HCT116 (cell line): ENCODE results near the gene KRT79. TPM values are rescaled to one million over a fixed set of nuclear protein-coding genes. Genes with fewer than 3 reads are reported as not detected.

Source experiments
- ATAC-seq: fragments of 200-7000 bp; cut with Tn5 transposase; 2 replicates; pipeline ENCODE4 v1.9.1; 2020; ENCODE audit warnings: mild to moderate bottlenecking, moderate library complexity
- BruUV-seq: library from RNA; stranded (reverse); fragments of 400-500 nt; replicated peaks from 2 replicates; lab custom pipeline; 2021; lab: Mats Ljungman, UMichigan
- CTCF ChIA-PET: fragments of 300-600 bp; sonication (Branson Sonifier 250); formaldehyde crosslinking; loops from one replicate; lab custom pipeline; 2021; ENCODE audit warnings: antibody characterized with exemption; lab: Charles Lee
- POLR2A ChIA-PET: fragments of 300-600, 350-600 bp; sonication (Branson Sonifier 250); formaldehyde crosslinking; loops from one replicate; lab custom pipeline; 2021; ENCODE audit warnings: antibody characterized with exemption; lab: Charles Lee
- RAD21 ChIA-PET, 2 experiments: fragments of 300-600 bp; sonication (Branson Sonifier 250); formaldehyde crosslinking; loops; one replicate each; lab custom pipeline; 2023; ENCODE audit warnings: low total read pairs in 2 of 2; ENCODE audit not compliant: uncharacterized antibody in 2 of 2, unreplicated experiment in 2 of 2, low non-redundant PET in 1 of 2; lab: Charles Lee
- DNase-seq: peaks from one replicate; pipeline ENCODE4 v3.0.0-alpha.2; 2010; ENCODE audit warnings: low read depth, low spot score
- H2AFZ ChIP-seq: fragments of 200-600 bp; shearing (Covaris generic), sonication (generic); 2 replicates; pipeline ENCODE4 v1.6.1; 2017; ENCODE audit warnings: low read depth, mixed run types, mixed read lengths, antibody characterized with exemption, low read length; ENCODE audit not compliant: poor library complexity, severe bottlenecking
- H3K27ac ChIP-seq: 2 replicates; pipeline ENCODE4 v1.5.1; 2012; ENCODE audit warnings: low read depth, low read length
- H3K27me3 ChIP-seq: fragments of 200-600 bp; sonication (generic); 2 replicates; pipeline ENCODE4 v1.6.1; 2016; ENCODE audit warnings: mixed run types, low read length, mixed read lengths; ENCODE audit not compliant: insufficient read depth
- H3K36me3 ChIP-seq, 2 experiments: fragments of 200-500 bp in 1 of 2; fragments of 200-600 bp in 1 of 2; sonication (Bioruptor generic) in 1 of 2; sonication (generic) in 1 of 2; 2 replicates each; pipeline versions ENCODE4 v1.5.1 to v1.6.1; 2014 to 2016; ENCODE audit warnings: low read length in 2 of 2, inconsistent platforms in 1 of 2, mixed read lengths in 1 of 2, mixed run types in 1 of 2; ENCODE audit not compliant: insufficient read depth in 2 of 2, control insufficient read depth in 1 of 2
- H3K4me1 ChIP-seq, 2 experiments: fragments of 200-600 bp in 1 of 2; sonication (generic) in 1 of 2; 2 replicates each; pipeline versions ENCODE4 v1.5.1 to v1.6.1; 2012 to 2017; ENCODE audit warnings: low read length in 2 of 2, inconsistent platforms in 1 of 2, mild to moderate bottlenecking in 1 of 2, mixed read lengths in 1 of 2, mixed run types in 1 of 2, moderate library complexity in 1 of 2; ENCODE audit not compliant: insufficient read depth in 2 of 2, control insufficient read depth in 1 of 2
- H3K4me2 ChIP-seq: fragments of 200-600 bp; sonication (generic); 2 replicates; pipeline ENCODE4 v1.6.1; 2017; ENCODE audit warnings: mixed run types, low read length, mixed read lengths
- H3K4me3 ChIP-seq, 2 experiments: fragments of 200-600 bp in 1 of 2; sonication (generic) in 1 of 2; replicated peaks in 1 of 2; 2 replicates each; pipeline ENCODE4 v1.5.1; 2011 to 2016; ENCODE audit warnings: low read length in 2 of 2, control low read depth in 1 of 2, low read depth in 1 of 2, mild to moderate bottlenecking in 1 of 2, mixed read lengths in 1 of 2, mixed run types in 1 of 2
- H3K79me2 ChIP-seq: fragments of 200-600 bp; sonication (generic); 2 replicates; pipeline ENCODE4 v1.6.1; 2017; ENCODE audit warnings: mild to moderate bottlenecking, mixed run types, low read length, moderate library complexity, mixed read lengths; ENCODE audit not compliant: insufficient read depth
- H3K9ac ChIP-seq: fragments of 200-600 bp; sonication (generic); 2 replicates; pipeline ENCODE4 v1.6.1; 2016; ENCODE audit warnings: low read length, mixed read lengths
- H3K9me2 ChIP-seq: fragments of 200-600 bp; sonication (generic), shearing (Covaris generic); 2 replicates; pipeline ENCODE4 v1.6.1; 2017; ENCODE audit warnings: mixed run types, mild to moderate bottlenecking, moderate library complexity; ENCODE audit not compliant: insufficient read depth
- H3K9me3 ChIP-seq, 2 experiments: fragments of 200-500 bp in 1 of 2; fragments of 200-600 bp in 1 of 2; sonication (Bioruptor generic) in 1 of 2; sonication (generic) in 1 of 2; 2 replicates each; pipeline ENCODE4 v1.6.1; 2014 to 2017; ENCODE audit warnings: low read length in 2 of 2, mixed read lengths in 2 of 2, inconsistent platforms in 1 of 2, low read depth in 1 of 2, mild to moderate bottlenecking in 1 of 2, mixed run types in 1 of 2, moderate library complexity in 1 of 2; ENCODE audit not compliant: control insufficient read depth in 1 of 2, insufficient read depth in 1 of 2
- H4K20me1 ChIP-seq: fragments of 200-600 bp; sonication (generic), shearing (Covaris generic); 2 replicates; pipeline ENCODE4 v1.6.1; 2017; ENCODE audit warnings: mixed run types, mild to moderate bottlenecking, moderate library complexity; ENCODE audit not compliant: insufficient read depth
- ATF3 ChIP-seq: IDR thresholded peaks from 2 replicates; pipeline ENCODE4 v1.6.1; 2012
- CBX3 ChIP-seq: IDR thresholded peaks from 2 replicates; pipeline ENCODE4 v1.6.1; 2012; ENCODE audit warnings: low read depth
- CTCF ChIP-seq, 3 experiments: fragments of 200-600 bp in 1 of 3; sonication (generic) in 1 of 3; IDR thresholded peaks in 2 of 3; conservative IDR thresholded peaks in 1 of 3; 2 replicates each; pipeline ENCODE4 v1.5.1; 2012 to 2017; ENCODE audit warnings: low read depth in 2 of 3, low read length in 2 of 3, antibody characterized with exemption in 1 of 3, borderline replicate concordance in 1 of 3, control low read depth in 1 of 3, mild to moderate bottlenecking in 1 of 3, mixed read lengths in 1 of 3, mixed run types in 1 of 3, moderate library complexity in 1 of 3; ENCODE audit not compliant: insufficient read depth in 1 of 3
- ELF1 ChIP-seq: IDR thresholded peaks from 2 replicates; pipeline ENCODE4 v1.6.1; 2012; ENCODE audit warnings: low read depth, borderline replicate concordance
- EZH2 ChIP-seq: fragments of 200-600 bp; sonication (generic); IDR thresholded peaks from 2 replicates; pipeline ENCODE4 v1.6.1; 2017; ENCODE audit warnings: antibody characterized with exemption, mixed run types
- EZH2phosphoT487 ChIP-seq: fragments of 200-600 bp; IDR thresholded peaks from 2 replicates; pipeline ENCODE4 v1.6.1; 2018; ENCODE audit warnings: antibody characterized with exemption, borderline replicate concordance
- POLR2AphosphoS5 ChIP-seq: IDR thresholded peaks from 2 replicates; pipeline ENCODE4 v1.6.1; 2011; ENCODE audit warnings: mild to moderate bottlenecking, low read depth, low read length, moderate library complexity
- RAD21 ChIP-seq: IDR thresholded peaks from 2 replicates; pipeline ENCODE4 v1.6.1; 2012; ENCODE audit warnings: low read depth, mild to moderate bottlenecking
- REST ChIP-seq: IDR thresholded peaks from 2 replicates; pipeline ENCODE4 v1.6.1; 2012; ENCODE audit warnings: low read depth
- SP1 ChIP-seq: IDR thresholded peaks from 2 replicates; pipeline ENCODE4 v1.6.1; 2012; ENCODE audit warnings: low read depth
- YY1 ChIP-seq: IDR thresholded peaks from 2 replicates; pipeline ENCODE4 v1.6.1; 2011; ENCODE audit warnings: low read length, low read depth, moderate library complexity, mild to moderate bottlenecking; ENCODE audit not compliant: insufficient replicate concordance; ENCODE audit errors: extremely low read depth
- ZBTB33 ChIP-seq: IDR thresholded peaks from 2 replicates; pipeline ENCODE4 v1.6.1; 2011; ENCODE audit warnings: mild to moderate bottlenecking, low read length, moderate library complexity; ENCODE audit not compliant: insufficient replicate concordance; ENCODE audit errors: extremely low read depth
- ZNF274 ChIP-seq: fragments of 200-500 bp; sonication (Bioruptor generic); IDR thresholded peaks from 2 replicates; pipeline ENCODE4 v1.6.1; 2014; ENCODE audit warnings: mild to moderate bottlenecking, low read depth, low read length, inconsistent platforms
- intact Hi-C: fragments of 100-400 bp; cut with micrococcal nuclease; formaldehyde crosslinking; loops from 2 replicates; pipeline ENCODE4 v1.10.0; 2022
- total RNA-seq: library from RNA; stranded (reverse); gene quantifications from one replicate; pipeline ENCODE4 v1.2.1, GENCODE V29; 2021; ENCODE audit not compliant: unreplicated experiment

Gene KRT79
- total RNA-seq, 1 experiment from 2014 or later, result not detected

GRCh38 chr12:52789637-52790426 is 44.3 kb downstream of the KRT79 start:
- CTCF ChIA-PET, result no interaction called here
- no peaks in the 10 kb centered on the region for H3K36me3 ChIP-seq

More at GRCh38 chr12:52789637-52790426, 44.3 kb downstream of the KRT79 start:
- Histone ChIP-seq H3K4me2 (no peak overlapping the region), H3K4me1 (peaks cover 0 to 8% of the 10 kb centered on the region in 2 experiments; a peak in 1 of 4 replicates), H3K9ac (no peak overlapping the region), H4K20me1 (no peaks in the 10 kb centered on the region), H3K27ac (no peak overlapping the region), H3K27me3 (peaks cover 5% of the 10 kb centered on the region; the same call in 1 of the 2 replicates), H3K9me2 (no peaks in the 10 kb centered on the region), H3K9me3 (no peaks in the 10 kb centered on the region), H2AFZ (no peak overlapping the region), H3K4me3 (no peak overlapping the region), H3K79me2 (no peaks in the 10 kb centered on the region)
- no peak for TF ChIP-seq REST
- no peak for TF ChIP-seq ELF1
- TF ChIP-seq ATF3, result no peak
- no peak for TF ChIP-seq CTCF (IDR thresholded peaks at IDR 0.05 in 2 of 3, conservative IDR thresholded peaks at IDR 0.05 in 1 of 3; ENCODE audit: borderline replicate concordance in 1 of 3, insufficient read depth in 1 of 3, low read depth in 2 of 3, low read length in 2 of 3)
- TF ChIP-seq SP1, result no peak
- no peak for TF ChIP-seq EZH2
- no peak for TF ChIP-seq ZNF274
- TF ChIP-seq YY1, result no peak
- TF ChIP-seq ZBTB33, result no peak
- TF ChIP-seq POLR2AphosphoS5, result no peak
- no peak for TF ChIP-seq RAD21
- no peak for TF ChIP-seq CBX3
- no peak for TF ChIP-seq EZH2phosphoT487
- no peak for DNase-seq
- intact Hi-C loops, result no loop called here
- no TSS peak for BruUV-seq
- ChIA-PET RAD21 (no interaction called here), POLR2A (no interaction called here)
- no peak for ATAC-seq
